AG04449 (cell line): ENCODE measurements around the gene SLC9A9.
"Not testable (repeated sequence)": the region's sequence is repeated elsewhere in the genome, so short reads cannot be mapped to it uniquely, and the experiment has no call there.

ENCODE experiments used
- CTCF ChIA-PET: fragments of 350-600 bp; formaldehyde crosslinking; extraction: SDS; loops from one replicate; lab custom pipeline; 2021; ENCODE audit warnings: antibody characterized with exemption; lab: Yijun Ruan, JAX
- POLR2A ChIA-PET: fragments of 400-600, 350-600 bp; formaldehyde crosslinking; extraction: SDS; loops from one replicate; lab custom pipeline; 2020; ENCODE audit warnings: antibody characterized with exemption, inconsistent platforms; lab: Yijun Ruan, JAX
- DNase-seq: peaks from one replicate; pipeline ENCODE4 v3.0.0-alpha.2; 2010; ENCODE audit warnings: low read depth, low spot score
- H3K4me3 ChIP-seq: 2 replicates; pipeline ENCODE4 v1.5.1; 2011; ENCODE audit warnings: low read depth, mild to moderate bottlenecking, control low read depth, low read length
- CTCF ChIP-seq: IDR thresholded peaks from one replicate; pipeline ENCODE4 v1.5.1; 2011; ENCODE audit warnings: mild to moderate bottlenecking, moderate library complexity, low read length, control low read depth, inconsistent platforms; ENCODE audit not compliant: insufficient read depth; ENCODE audit errors: missing control alignments

SLC9A9 gene

GRCh38 chr3:143885780-143886427, 37.6 kb upstream of the SLC9A9 start:
- CTCF ChIA-PET: interaction anchor here (0.7 to 4.2 kb wide), 10 partner anchors 9 to 1882 kb away, joined by 3 to 34 read pairs (median 4); no protein-coding TSS in a partner anchor
- H3K4me3 ChIP-seq: no peak overlapping the region
- POLR2A ChIA-PET: no interaction called here
- DNase-seq: no peak
- TF ChIP-seq CTCF: peak; percentile 61

- H3K4me3 ChIP-seq: no peak overlapping the region
- POLR2A ChIA-PET: no interaction called here
- TF ChIP-seq CTCF: no peak
- no peak for DNase-seq
- CTCF ChIA-PET: interaction anchor here (0.7 to 4.2 kb wide), 8 partner anchors 10 to 1883 kb away, joined by 3 to 34 read pairs (median 5); no protein-coding TSS in a partner anchor
These were observed 36.6 kb upstream of the SLC9A9 start for GRCh38 chr3:143884861-143885260.

GRCh38 chr3:143883151-143883550, 34.9 kb upstream of the SLC9A9 start:
- H3K4me3 ChIP-seq: no peak overlapping the region
- DNase-seq: no peak
- TF ChIP-seq CTCF: no peak
- ChIA-PET CTCF (interaction anchor here (1.0 to 4.2 kb wide), 4 partner anchors 12 to 88 kb away, joined by 3 to 34 read pairs (median 4); partner anchors contain the start of gene DIPK2A), POLR2A (no interaction called here)

- H3K4me3 ChIP-seq: no peak overlapping the region
- TF ChIP-seq CTCF: no peak
- CTCF ChIA-PET: no interaction called here
- no peak for DNase-seq
- POLR2A ChIA-PET: no interaction called here
These were observed 32.8 kb upstream of the SLC9A9 start for GRCh38 chr3:143881095-143881494.

- TF ChIP-seq CTCF: no peak
- CTCF ChIA-PET: no interaction called here
- no peak for DNase-seq
- no peak overlapping the region for H3K4me3 ChIP-seq
- POLR2A ChIA-PET: no interaction called here
These were observed 27.3 kb upstream of the SLC9A9 start for GRCh38 chr3:143875546-143875945.

- CTCF ChIA-PET, POLR2A ChIA-PET, DNase-seq: not testable (repeated sequence)
These were observed 25.3 kb upstream of the SLC9A9 start for GRCh38 chr3:143873553-143873952.

GRCh38 chr3:143865302-143865701, 17.0 kb upstream of the SLC9A9 start:
- POLR2A ChIA-PET: no interaction called here

More at GRCh38 chr3:143873553-143873952, 25.3 kb upstream of the SLC9A9 start:
- not testable (repeated sequence) for H3K4me3 ChIP-seq

More at GRCh38 chr3:143865302-143865701, 17.0 kb upstream of the SLC9A9 start:
- DNase-seq: no peak
- CTCF ChIA-PET: no interaction called here
- no peak overlapping the region for H3K4me3 ChIP-seq
- TF ChIP-seq CTCF: no peak
